ENCODE measurements around the gene SMYD3. TPM values are rescaled to one million over a fixed set of nuclear protein-coding genes. Genes with fewer than 3 reads are reported as not detected.

The SMYD3 gene
- total RNA-seq, 3 donors from 2014 or later (not counting 1 experiment from before 2014, with no cell fraction given): 43.6 to 48.0 (median 46.1) TPM

DNA sequence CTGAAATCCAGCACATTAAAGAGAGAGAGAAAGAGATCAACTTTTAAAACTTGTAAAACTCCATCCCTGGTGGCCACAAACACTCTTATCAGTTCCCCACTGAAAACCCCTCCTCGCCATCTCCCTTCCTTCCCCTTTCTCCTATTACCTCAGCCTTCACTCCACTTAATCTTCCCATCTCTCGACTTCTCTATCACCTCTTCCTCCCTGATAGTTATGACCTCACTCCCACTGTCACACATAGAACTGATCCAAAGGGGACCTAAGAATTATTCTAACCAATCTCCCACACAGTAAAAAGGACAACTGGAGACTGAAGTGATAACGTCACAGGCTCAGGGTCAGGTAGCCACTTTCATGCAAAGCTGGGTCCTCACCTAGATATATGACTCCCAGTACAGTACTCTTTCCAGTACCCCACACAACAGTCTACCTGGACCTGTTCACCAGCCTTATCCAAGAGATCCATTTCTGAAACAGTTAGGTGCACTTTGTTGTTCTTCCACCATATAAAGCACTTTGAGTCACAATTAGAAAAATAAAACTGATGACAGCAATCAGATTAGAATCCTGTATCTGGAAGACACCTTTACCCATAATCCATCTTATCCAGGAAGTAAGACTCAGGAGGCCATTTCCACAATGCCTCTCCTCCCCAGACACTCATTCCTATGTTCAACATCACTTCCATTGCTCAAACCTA lies 324.8 kb downstream of the SMYD3 start:
- Histone ChIP-seq H3K36me3 (ENCODE audit: control insufficient read depth, insufficient read depth, low read length) (no peaks in the 10 kb centered on the region), H3K4me3 (ENCODE audit: low read length) (no peak overlapping the region), H3K4me1 (ENCODE audit: control insufficient read depth, insufficient read depth, low read length) (no peaks in the 10 kb centered on the region), H3K27ac (ENCODE audit: low read length) (no peak overlapping the region), H3K9me3 (ENCODE audit: control insufficient read depth, insufficient read depth, low read length) (no peaks in the 10 kb centered on the region), H3K27me3 (ENCODE audit: control insufficient read depth, insufficient read depth, low read length) (no peaks in the 10 kb centered on the region)
- Mint-ChIP-seq H3K4me3 (no peak overlapping the region), H3K36me3 (no peaks in the 10 kb centered on the region), H3K4me1 (peaks cover 13 to 25% of the 10 kb centered on the region in 2 donors), H3K27ac (peak overlapping the region; percentile 2 to 32), H3K27me3 (ENCODE audit: low read depth in 2 of 2) (no peaks in the 10 kb centered on the region), H3K9me3 (no peaks in the 10 kb centered on the region)
- DNase-seq (no peak), ATAC-seq (no peak)
- WGBS (ENCODE audit: insufficient coverage): 34% methylated on average over 3 of the region's 3 CpGs
- TF ChIP-seq, protein P1, sequence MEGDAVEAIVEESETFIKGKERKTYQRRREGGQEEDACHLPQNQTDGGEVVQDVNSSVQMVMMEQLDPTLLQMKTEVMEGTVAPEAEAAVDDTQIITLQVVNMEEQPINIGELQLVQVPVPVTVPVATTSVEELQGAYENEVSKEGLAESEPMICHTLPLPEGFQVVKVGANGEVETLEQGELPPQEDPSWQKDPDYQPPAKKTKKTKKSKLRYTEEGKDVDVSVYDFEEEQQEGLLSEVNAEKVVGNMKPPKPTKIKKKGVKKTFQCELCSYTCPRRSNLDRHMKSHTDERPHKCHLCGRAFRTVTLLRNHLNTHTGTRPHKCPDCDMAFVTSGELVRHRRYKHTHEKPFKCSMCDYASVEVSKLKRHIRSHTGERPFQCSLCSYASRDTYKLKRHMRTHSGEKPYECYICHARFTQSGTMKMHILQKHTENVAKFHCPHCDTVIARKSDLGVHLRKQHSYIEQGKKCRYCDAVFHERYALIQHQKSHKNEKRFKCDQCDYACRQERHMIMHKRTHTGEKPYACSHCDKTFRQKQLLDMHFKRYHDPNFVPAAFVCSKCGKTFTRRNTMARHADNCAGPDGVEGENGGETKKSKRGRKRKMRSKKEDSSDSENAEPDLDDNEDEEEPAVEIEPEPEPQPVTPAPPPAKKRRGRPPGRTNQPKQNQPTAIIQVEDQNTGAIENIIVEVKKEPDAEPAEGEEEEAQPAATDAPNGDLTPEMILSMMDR (IDR thresholded peaks at IDR 0.05): no peak
- intact Hi-C loops (cut with micrococcal nuclease): no loop called here

DNA sequence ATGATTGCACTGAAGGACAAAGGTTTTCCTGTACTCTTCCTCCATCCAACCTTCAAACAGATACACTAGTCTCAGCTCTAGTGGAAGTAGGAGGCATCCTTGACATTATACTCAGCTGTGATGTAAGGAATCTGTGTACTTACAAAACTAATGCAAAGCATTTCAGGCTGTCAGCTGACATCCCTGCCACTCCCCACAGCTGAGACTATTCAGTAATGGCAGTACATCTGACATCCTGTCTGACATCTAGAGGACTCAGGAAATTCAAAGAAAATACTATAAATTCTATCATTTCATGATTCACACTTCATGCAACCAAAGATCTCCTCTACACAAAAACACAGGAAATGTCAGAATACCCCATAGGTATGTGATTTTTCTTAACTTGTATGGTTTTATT lies 325.8 kb downstream of the SMYD3 start:
- no peaks in the 10 kb centered on the region for H3K36me3 ChIP-seq (ENCODE audit: control insufficient read depth, insufficient read depth, low read length)
- H3K4me3 Mint-ChIP-seq: no peak overlapping the region
- peaks cover 13 to 25% of the 10 kb centered on the region in 2 donors for H3K4me1 Mint-ChIP-seq
- no peaks in the 10 kb centered on the region for H3K9me3 ChIP-seq (ENCODE audit: control insufficient read depth, insufficient read depth, low read length)
- no peaks in the 10 kb centered on the region for H3K4me1 ChIP-seq (ENCODE audit: control insufficient read depth, insufficient read depth, low read length)
- no peak overlapping the region for H3K27ac ChIP-seq (ENCODE audit: low read length)
- no peaks in the 10 kb centered on the region for H3K9me3 Mint-ChIP-seq
- no peak overlapping the region for H3K4me3 ChIP-seq (ENCODE audit: low read length)
- DNase-seq (no peak), ATAC-seq (no peak)
- no peaks in the 10 kb centered on the region for H3K27me3 Mint-ChIP-seq (ENCODE audit: low read depth in 2 of 2)
- no peaks in the 10 kb centered on the region for H3K36me3 Mint-ChIP-seq
- TF ChIP-seq, protein P1 (IDR thresholded peaks at IDR 0.05): no peak
- peak overlapping the region in 1 of 2 donors; percentile 32 for H3K27ac Mint-ChIP-seq
- intact Hi-C loops (cut with micrococcal nuclease): no loop called here
- no peaks in the 10 kb centered on the region for H3K27me3 ChIP-seq (ENCODE audit: control insufficient read depth, insufficient read depth, low read length)

DNA sequence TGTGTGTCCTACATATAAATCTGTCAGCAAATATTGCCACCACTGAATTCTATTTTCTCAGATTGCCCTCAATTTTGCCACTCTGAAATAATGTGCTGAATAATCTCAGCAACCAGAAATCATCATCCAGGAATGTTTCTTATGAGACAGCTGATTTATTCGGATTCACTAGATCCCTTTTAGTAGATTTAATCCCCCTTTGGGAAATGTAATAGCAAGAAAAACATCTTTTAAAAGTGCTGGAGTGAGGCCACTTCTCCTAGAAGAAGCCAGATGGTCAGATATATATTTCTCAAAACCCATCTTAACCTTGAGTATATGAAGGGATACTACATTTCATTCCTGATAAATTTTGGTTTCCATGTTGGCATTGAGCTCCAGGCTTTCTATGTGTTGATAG lies 327.7 kb downstream of the SMYD3 start:
- TF ChIP-seq, protein P1 (IDR thresholded peaks at IDR 0.05): no peak
- Mint-ChIP-seq H3K4me1 (peaks cover 13 to 25% of the 10 kb centered on the region in 2 donors), H3K36me3 (no peaks in the 10 kb centered on the region), H3K9me3 (no peaks in the 10 kb centered on the region), H3K4me3 (no peak overlapping the region), H3K27me3 (ENCODE audit: low read depth in 2 of 2) (no peaks in the 10 kb centered on the region), H3K27ac (no peak overlapping the region)
- Histone ChIP-seq H3K27me3 (ENCODE audit: control insufficient read depth, insufficient read depth, low read length) (no peaks in the 10 kb centered on the region), H3K4me1 (ENCODE audit: control insufficient read depth, insufficient read depth, low read length) (no peaks in the 10 kb centered on the region), H3K4me3 (ENCODE audit: low read length) (no peak overlapping the region), H3K27ac (ENCODE audit: low read length) (no peak overlapping the region), H3K36me3 (ENCODE audit: control insufficient read depth, insufficient read depth, low read length) (no peaks in the 10 kb centered on the region), H3K9me3 (ENCODE audit: control insufficient read depth, insufficient read depth, low read length) (no peaks in the 10 kb centered on the region)
- no peak for DNase-seq
- intact Hi-C loops (cut with micrococcal nuclease): no loop called here
- 100% methylated on average over 1 of the region's 1 CpG for WGBS (ENCODE audit: insufficient coverage)
- no peak for ATAC-seq

Measured in natural killer cell (primary cell).